Right forelimb (tissue), 1 donor: ENCODE data around the gene ODAD4.
"Not testable (repeated sequence)": the region's sequence is repeated elsewhere in the genome, so short reads cannot be mapped to it uniquely, and the experiment has no call there.

Source experiments
- DNase-seq: peaks from one replicate; pipeline ENCODE4 v3.0.0-alpha.2; 2018

ODAD4 gene

GRCh38 chr17:41914358-41914766 lies 16.1 kb upstream of the ODAD4 start:
- no peak for DNase-seq

DNA sequence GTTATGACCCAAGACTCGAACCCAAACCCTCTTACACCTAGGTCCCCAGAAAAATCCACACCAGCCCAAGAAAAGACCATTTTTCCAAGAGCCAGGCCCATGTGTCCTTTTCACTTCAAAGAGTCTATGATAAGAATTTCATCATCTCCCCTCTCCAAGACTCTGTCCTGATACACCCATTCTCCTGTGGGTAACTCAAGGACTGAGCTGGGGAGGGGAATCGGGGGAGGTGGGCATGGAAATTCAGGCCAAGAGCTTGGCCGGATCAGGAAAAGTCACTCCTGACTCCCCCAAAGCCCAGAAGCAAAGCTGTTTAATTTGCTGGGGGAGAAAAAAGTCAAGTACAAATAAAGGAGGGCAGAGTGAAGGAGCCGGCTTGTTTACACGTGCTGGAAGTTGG lies 15.4 kb upstream of the ODAD4 start:
- DNase-seq: no peak

DNA sequence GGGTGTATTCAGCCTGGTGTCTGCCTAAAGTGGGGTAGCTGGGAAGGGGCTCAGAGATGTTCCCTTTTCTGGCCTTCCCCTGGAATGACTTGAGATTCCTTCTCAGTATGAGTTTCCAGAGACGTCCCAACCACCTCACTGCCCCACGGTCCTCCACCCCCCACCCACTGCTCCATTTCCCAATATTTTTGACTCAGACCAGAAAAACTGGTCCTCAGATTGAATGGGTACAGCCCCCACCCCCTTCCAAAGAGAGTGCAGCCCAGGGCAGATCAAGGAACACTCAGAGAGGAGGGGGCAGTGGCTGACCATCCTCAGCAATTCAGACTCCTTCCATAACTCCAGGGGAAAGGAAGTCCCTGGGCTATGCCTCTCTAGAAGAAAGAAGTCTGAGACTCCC lies 14.9 kb upstream of the ODAD4 start:
- no peak for DNase-seq

DNA sequence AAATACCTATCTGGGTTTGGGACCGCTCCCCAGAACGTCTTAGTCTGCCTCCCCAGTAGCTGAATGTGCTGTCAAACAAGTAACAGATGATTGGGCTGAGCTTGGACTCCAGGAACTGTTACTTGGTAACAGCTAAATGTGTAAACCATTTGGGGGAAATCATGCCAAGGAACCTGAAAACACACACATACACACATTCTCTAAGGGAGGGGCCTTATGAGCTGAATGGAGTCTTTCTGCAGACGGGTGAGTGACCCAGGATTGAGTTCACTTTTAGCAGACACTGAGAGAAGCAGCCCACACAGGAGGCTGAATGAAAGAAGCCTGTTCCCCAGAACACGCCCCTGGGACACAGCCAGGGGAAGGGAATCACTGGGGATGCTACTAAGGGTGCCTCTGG lies 13.2 kb upstream of the ODAD4 start:
- peak; percentile 63 for DNase-seq

GRCh38 chr17:41917679-41918313 lies 12.6 kb upstream of the ODAD4 start:
- peak; percentile 78 for DNase-seq

GRCh38 chr17:41918314-41919164 lies 11.9 kb upstream of the ODAD4 start, which contains the start of gene ACLY:
TSS of gene ACLY (minus strand) at chr17:41918951. CDS start at chr17:41913873, 5,078 bp downstream.
- DNase-seq: peak; percentile 98

GRCh38 chr17:41919165-41919817 lies 11.1 kb upstream of the ODAD4 start:
- no peak for DNase-seq

DNA sequence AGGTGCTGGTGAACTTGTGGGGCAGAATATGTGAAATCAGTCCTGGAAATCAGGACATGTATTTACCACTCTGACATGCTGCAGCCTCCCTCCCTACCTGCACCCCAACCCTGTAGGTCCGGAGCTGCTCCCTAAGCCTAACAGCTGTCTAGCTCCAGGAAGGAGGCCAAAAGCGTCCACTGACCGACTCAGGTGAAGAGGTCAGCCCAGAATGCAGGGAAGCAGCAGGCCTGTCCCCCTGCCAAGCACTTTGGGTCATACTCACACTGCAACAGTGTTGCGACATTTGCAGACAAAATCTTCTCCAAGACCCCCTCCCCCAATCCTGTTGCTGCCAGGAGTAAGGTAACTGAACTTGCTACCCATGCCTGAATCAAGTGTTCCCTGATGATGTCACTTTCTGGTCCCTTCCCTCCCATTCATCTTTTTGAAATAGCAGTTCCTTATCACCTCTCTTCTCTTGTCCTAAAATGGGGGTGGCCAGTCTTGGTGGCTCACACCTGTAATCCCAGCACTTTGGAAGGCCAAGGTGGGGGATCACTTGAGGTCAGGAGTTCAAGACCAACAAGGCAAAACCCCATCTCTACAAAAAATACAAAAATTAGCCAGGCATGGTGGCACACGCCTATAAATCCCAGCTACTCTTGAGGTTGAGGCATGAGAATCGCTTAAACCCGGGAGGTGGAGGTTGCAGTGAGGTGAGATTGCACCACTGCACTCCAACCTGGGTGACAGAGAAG lies 10.4 kb upstream of the ODAD4 start:
- no peak for DNase-seq

GRCh38 chr17:41920580-41920955 lies 9.8 kb upstream of the ODAD4 start:
- no peak for DNase-seq

GRCh38 chr17:41925991-41926590 lies 4.3 kb upstream of the ODAD4 start:
- no peak for DNase-seq

DNA sequence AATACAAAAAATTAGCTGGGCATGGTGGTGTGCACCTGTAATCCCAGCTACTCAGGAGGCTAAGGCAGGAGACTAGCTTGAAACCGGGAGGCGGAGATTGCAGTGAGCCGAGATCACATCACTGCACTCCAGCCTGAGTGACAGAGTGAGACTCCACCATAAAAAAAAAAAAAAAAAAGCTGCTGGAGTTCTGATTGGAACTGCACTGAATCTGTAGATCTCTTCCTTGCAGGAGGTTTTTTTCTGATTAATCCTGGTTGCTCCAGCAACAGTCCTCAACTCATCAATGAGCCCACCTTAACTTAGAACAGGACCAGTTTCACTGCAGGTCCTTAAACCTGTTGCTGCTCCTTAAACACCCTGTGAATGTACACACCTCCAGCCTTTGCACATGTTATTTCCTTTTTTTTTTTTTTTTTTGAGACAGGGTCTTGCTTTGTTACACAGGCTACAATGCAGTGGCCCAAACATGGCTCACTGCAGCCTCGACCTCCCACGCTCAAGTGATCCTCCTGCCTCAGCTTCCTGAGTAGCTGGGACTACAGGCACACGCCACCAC lies 1.6 kb upstream of the ODAD4 start:
- no peak for DNase-seq

DNA sequence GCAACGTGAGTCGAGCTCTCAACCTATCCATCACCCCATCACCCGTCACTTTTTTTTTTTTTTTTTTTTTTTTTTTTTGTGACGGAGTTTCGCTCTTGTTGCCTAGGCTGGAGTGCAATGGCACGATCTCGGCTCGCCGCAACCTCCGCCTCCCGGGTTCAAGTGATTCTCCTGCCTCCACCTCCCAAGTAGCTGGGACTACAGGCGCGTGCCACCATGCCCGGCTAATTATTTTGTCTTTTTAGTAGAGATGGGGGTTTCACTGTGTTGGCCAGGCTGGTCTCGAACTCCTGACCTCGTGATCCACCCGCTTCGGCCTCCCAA lies 378 bp downstream of the ODAD4 start:
- not testable (repeated sequence) for DNase-seq

GRCh38 chr17:41931715-41932114 lies 1.3 kb downstream of the ODAD4 start:
- DNase-seq: not testable (repeated sequence)

DNA sequence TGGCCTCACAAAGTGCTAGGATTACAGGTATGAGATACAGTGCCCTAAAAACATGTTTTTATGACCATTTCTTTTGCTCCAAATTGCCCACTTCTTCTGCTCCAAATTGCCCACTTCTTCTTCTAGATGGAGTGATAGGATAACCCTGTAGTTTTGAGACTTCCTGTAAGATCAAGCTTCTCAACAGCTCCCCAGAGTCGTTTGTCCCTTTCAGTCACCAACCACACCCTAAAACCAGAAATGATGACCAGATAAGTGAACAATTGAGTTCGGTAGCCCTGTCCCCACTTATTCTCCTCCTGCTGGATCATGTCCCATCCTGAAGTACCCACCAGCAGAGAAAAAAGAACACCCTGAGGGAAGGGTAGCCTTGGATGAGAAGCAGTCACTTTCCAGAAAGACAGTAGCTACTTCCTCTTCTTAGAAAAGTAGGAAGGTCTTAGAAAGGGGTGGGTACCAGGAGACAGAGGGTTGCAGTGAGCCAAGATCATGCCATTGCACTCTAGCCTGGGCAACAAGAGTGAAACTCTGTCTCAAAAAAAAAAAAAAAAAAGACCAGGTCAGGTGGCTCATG lies 2.5 kb downstream of the ODAD4 start:
- DNase-seq: no peak

GRCh38 chr17:41935641-41936040 lies 5.2 kb downstream of the ODAD4 start:
- DNase-seq: no peak

DNA sequence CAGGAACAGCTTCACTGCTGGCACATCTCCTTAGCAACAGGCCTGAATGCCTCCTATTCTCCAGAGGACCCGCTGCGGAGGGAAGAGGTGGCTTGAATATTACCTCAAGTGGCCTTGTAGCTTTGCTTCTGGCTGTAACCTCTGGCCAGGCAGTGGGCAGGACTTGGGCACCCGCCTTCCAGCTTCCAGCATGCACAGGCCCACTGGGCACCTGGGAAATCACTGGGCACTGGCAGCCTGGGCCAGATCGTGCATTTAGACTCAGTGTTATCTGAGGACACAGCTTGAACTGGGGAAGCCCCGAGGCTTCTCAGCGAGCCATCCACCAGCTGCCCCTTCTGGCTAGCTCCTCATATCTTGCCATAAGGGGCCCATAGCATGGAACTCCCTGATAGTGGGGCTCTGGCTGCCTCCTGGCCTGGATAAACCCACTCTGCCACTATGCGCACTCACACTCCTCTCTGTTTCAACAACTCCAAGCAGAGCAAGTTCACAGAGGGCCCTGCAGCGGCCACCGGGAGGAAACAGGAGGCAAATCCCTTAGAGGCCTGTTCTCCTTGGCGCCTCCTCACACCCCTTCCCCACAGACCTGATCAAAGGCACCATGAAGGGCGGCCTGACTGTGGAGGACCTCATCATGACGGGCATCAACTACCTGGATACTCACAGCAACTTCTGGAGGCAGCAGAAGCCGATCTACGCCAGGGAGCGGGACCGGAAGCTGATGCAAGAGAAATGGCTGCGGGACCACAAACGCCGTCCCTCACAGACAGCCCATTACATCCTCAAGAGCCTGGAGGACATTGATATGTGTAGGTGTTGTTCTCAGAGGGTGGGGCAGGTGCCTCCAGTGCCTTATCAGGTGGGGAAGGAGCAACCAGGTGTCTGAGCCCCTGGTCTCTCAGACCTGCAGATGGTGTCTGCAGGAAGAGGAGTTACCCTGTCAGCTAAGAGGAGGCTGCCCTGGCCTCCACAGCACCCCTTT lies 7.8 kb downstream of the ODAD4 start:
- no peak for DNase-seq

- DNase-seq: no peak
These were observed 8.8 kb downstream of the ODAD4 start for GRCh38 chr17:41939044-41939692.

- DNase-seq: no peak
These were observed 9.3 kb downstream of the ODAD4 start for GRCh38 chr17:41939693-41940090.

GRCh38 chr17:41941168-41941567 lies 10.8 kb downstream of the ODAD4 start:
- no peak for DNase-seq
